Parathyroid adenoma (tissue), 2 donors: ENCODE data around the gene SLC17A2.

Source experiments
- H2AFZ ChIP-seq: fragments of 300-600 bp; sonication (generic); one replicate; pipeline ENCODE4 v1.7.0; 2017; ENCODE audit warnings: antibody characterized with exemption, mild to moderate bottlenecking
- H3K27ac ChIP-seq: fragments of 300-600 bp; sonication (generic); one replicate; pipeline ENCODE4 v1.7.0; 2017
- H3K27me3 ChIP-seq: fragments of 300-600 bp; sonication (generic); one replicate; pipeline ENCODE4 v1.7.0; 2017; ENCODE audit warnings: low read length; ENCODE audit not compliant: control insufficient read depth, insufficient read depth
- H3K36me3 ChIP-seq: fragments of 300-600 bp; sonication (generic); one replicate; pipeline ENCODE4 v1.7.0; 2017; ENCODE audit warnings: low read length; ENCODE audit not compliant: control insufficient read depth, insufficient read depth
- H3K4me1 ChIP-seq: fragments of 300-600 bp; sonication (generic); one replicate; pipeline ENCODE4 v1.7.0; 2017; ENCODE audit warnings: control low read depth
- H3K4me2 ChIP-seq: fragments of 300-600 bp; sonication (generic); one replicate; pipeline ENCODE4 v1.7.0; 2017; ENCODE audit warnings: low read length
- H3K4me3 ChIP-seq: fragments of 300-600 bp; sonication (generic); one replicate; pipeline ENCODE4 v1.7.0; 2017; ENCODE audit warnings: low read depth, low read length
- H3K79me2 ChIP-seq: fragments of 300-600 bp; sonication (generic); one replicate; pipeline ENCODE4 v1.7.0; 2017; ENCODE audit warnings: control low read depth
- H3K9ac ChIP-seq: fragments of 300-600 bp; sonication (generic); one replicate; pipeline ENCODE4 v1.7.0; 2017; ENCODE audit warnings: mild to moderate bottlenecking
- H3K9me3 ChIP-seq: fragments of 300-600 bp; sonication (generic); one replicate; pipeline ENCODE4 v1.7.0; 2017; ENCODE audit warnings: low read length; ENCODE audit not compliant: control insufficient read depth
- TF ChIP-seq, protein P1 (sequence below): fragments of 300-600 bp; sonication (generic); IDR thresholded peaks from one replicate; pipeline ENCODE4 v1.7.0; 2017; ENCODE audit warnings: antibody characterized with exemption, mild to moderate bottlenecking
- donor health status: primary hyperparathyroidism.

The SLC17A2 gene

DNA sequence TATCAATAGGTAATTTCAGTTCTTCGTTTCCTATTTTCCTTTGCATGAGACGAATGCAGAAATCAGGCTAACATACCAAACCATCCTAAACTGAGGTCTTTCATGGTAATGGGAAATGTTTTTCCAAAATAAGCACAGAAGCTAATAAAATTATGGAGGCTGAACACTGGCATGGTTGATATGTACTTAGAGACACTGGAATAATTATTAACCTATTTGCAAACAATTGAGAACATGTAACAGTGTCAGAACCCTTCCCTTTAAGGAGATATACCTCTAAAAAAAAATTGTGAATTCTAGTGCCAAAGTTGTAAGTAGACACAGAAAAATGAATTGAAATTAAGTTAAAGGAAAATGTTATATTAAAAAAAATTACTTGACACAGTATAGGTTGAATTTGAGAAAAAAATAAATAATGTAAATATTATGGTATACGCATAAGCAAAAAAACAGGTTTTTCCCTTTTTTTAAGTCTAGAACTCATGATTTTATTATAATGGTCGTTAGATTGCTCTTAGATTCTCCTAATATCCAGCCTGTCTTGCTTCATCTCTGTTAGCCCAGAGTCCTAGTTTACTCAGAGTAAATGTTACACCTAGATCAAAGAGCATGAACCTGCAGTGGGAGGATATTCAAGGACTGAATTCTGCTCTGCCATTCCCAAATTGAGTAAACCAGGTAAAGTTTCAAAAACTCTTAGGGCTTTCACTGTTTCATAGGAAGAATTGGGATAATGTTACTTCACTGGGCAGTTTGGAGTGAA, 1.7 kb downstream of the SLC17A2 start:
- H3K4me1 ChIP-seq = no peaks in the 10 kb centered on the region
- H3K9ac ChIP-seq = no peak overlapping the region
- TF ChIP-seq, protein P1, sequence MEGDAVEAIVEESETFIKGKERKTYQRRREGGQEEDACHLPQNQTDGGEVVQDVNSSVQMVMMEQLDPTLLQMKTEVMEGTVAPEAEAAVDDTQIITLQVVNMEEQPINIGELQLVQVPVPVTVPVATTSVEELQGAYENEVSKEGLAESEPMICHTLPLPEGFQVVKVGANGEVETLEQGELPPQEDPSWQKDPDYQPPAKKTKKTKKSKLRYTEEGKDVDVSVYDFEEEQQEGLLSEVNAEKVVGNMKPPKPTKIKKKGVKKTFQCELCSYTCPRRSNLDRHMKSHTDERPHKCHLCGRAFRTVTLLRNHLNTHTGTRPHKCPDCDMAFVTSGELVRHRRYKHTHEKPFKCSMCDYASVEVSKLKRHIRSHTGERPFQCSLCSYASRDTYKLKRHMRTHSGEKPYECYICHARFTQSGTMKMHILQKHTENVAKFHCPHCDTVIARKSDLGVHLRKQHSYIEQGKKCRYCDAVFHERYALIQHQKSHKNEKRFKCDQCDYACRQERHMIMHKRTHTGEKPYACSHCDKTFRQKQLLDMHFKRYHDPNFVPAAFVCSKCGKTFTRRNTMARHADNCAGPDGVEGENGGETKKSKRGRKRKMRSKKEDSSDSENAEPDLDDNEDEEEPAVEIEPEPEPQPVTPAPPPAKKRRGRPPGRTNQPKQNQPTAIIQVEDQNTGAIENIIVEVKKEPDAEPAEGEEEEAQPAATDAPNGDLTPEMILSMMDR = no peak
- no peaks in the 10 kb centered on the region for H3K9me3 ChIP-seq
- H3K79me2 ChIP-seq = no peaks in the 10 kb centered on the region
- no peaks in the 10 kb centered on the region for H3K36me3 ChIP-seq
- no peak overlapping the region for H3K4me2 ChIP-seq
- no peak overlapping the region for H3K27ac ChIP-seq
- no peaks in the 10 kb centered on the region for H3K27me3 ChIP-seq
- no peak overlapping the region for H2AFZ ChIP-seq
- H3K4me3 ChIP-seq = no peak overlapping the region

DNA sequence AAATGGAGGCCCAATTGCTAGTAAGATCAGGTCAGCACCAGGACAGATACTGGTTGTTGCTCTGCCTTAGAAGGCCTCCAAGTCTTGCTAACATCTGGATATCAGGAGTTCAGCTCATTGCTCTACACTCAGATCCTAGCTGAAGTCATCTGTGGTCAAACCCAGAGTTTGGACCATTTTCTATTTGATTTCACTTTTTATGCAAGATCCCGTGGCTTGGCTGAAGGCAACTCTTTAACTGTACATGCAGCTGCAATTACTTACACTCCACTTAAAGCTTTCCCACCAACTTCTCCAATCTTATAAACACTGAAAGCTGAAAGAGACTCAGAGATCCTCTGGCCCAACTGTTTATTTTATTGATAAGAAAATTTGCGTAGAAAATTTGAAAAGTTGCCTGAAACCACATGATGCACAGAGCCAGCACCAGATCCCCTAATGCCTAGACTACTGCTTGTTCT, 2.7 kb downstream of the SLC17A2 start:
- no peak overlapping the region for H3K4me3 ChIP-seq
- H3K36me3 ChIP-seq = no peaks in the 10 kb centered on the region
- no peak overlapping the region for H3K9ac ChIP-seq
- H3K4me1 ChIP-seq = no peaks in the 10 kb centered on the region
- H3K9me3 ChIP-seq = no peaks in the 10 kb centered on the region
- H3K79me2 ChIP-seq = no peaks in the 10 kb centered on the region
- H3K27me3 ChIP-seq = no peaks in the 10 kb centered on the region
- TF ChIP-seq, protein P1 = no peak
- H3K27ac ChIP-seq = no peak overlapping the region
- no peak overlapping the region for H2AFZ ChIP-seq
- no peak overlapping the region for H3K4me2 ChIP-seq

DNA sequence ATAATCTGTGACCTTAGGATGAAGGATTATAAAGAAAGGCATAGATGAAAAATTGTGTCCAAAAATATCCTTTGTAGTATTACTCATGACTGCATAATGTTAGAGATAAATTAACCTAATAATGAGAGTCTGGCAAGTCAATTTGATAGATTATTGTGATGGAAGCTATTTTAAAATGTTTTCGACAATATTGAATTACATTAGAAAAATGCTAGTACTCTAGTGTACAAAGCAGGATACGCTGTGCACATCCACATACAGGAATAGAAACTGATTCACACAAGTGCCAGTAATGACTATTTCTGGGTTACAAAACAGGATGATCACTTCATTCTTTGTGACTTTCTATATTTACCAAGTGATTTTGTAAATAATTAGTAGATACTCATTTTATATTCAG, 3.3 kb downstream of the SLC17A2 start:
- Histone ChIP-seq H2AFZ (no peak overlapping the region), H3K4me1 (no peaks in the 10 kb centered on the region), H3K27ac (no peak overlapping the region), H3K9ac (no peak overlapping the region), H3K79me2 (no peaks in the 10 kb centered on the region), H3K36me3 (no peaks in the 10 kb centered on the region), H3K4me2 (no peak overlapping the region), H3K27me3 (no peaks in the 10 kb centered on the region), H3K9me3 (no peaks in the 10 kb centered on the region), H3K4me3 (no peak overlapping the region)
- TF ChIP-seq, protein P1 = no peak

DNA sequence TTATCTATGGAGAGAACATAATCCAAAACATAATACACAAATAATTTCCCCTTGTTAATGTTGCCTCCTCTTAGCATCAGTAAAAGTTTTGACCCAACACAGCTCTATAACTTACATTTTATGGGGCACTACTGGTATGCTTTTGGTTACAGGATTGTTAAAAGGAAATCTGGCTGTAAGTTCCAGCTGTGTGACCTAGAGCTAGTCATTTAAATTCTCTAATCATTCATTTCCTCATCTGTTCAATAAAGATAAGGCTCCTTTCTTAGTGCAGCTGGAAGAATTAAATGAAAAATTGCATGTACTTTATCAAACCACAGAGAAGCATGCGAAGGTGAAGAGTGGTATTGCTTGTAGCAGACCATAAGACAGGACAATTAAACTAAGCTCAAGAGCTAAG, 4.6 kb downstream of the SLC17A2 start:
- H3K27me3 ChIP-seq = no peaks in the 10 kb centered on the region
- TF ChIP-seq, protein P1 = no peak

DNA sequence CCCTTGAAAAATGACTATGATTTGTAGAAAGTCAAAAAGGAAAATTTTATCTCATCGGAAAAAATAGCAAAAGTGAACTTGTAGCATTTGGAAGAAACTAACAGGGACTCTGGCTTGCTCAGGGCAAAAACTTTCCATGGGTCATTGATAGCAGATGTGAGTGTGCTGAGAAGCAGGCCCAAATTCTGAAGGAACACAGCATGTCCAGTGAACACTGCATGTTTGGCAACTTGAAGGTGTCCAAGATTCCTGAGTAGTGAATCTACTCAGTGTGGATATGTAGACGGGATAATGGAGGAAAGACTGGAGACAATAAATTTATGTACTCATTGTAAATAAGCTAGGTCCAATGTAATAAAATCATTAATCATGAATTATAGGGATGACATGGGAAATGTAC, 8.2 kb downstream of the SLC17A2 start:
- no peaks in the 10 kb centered on the region for H3K9me3 ChIP-seq
- TF ChIP-seq, protein P1 = no peak
- no peak overlapping the region for H3K4me2 ChIP-seq
- H3K9ac ChIP-seq = no peak overlapping the region
- H3K36me3 ChIP-seq = no peaks in the 10 kb centered on the region
- H3K4me1 ChIP-seq = no peaks in the 10 kb centered on the region
- no peaks in the 10 kb centered on the region for H3K79me2 ChIP-seq
- no peak overlapping the region for H3K27ac ChIP-seq
- no peaks in the 10 kb centered on the region for H3K27me3 ChIP-seq
- no peak overlapping the region for H3K4me3 ChIP-seq
- H2AFZ ChIP-seq = no peak overlapping the region

More for the DNA sequence above, 4.6 kb downstream of the SLC17A2 start:
- Histone ChIP-seq H3K9me3 (no peaks in the 10 kb centered on the region), H3K4me2 (no peak overlapping the region), H3K36me3 (no peaks in the 10 kb centered on the region), H3K4me1 (no peaks in the 10 kb centered on the region), H3K79me2 (no peaks in the 10 kb centered on the region), H3K4me3 (no peak overlapping the region), H3K27ac (no peak overlapping the region), H2AFZ (no peak overlapping the region), H3K9ac (no peak overlapping the region)
